GM19023 (cell line): ENCODE data around the gene B3GALT5.
"Not testable (repeated sequence)": the region's sequence is repeated elsewhere in the genome, so short reads cannot be mapped to it uniquely, and the experiment has no call there.

Experiments used
- ATAC-seq: cut with Tn5 transposase; IDR thresholded peaks from one replicate; pipeline ENCODE4 v1.9.1; 2021; ENCODE audit warnings: mild to moderate bottlenecking, moderate library complexity; ENCODE audit not compliant: unreplicated experiment

B3GALT5 gene

GRCh38 chr21:39612233-39613040, at the start of gene B3GALT5:
Gene B3GALT5, plus strand, starts transcription at chr21:39612940. Its CDS starts 47,620 bp downstream, at chr21:39660560.
- ATAC-seq: no peak

- ATAC-seq: no peak
Measured at GRCh38 chr21:39564200-39564599, 48.5 kb upstream of the B3GALT5 start.

GRCh38 chr21:39567180-39567972, 45.4 kb upstream of the B3GALT5 start:
- ATAC-seq: no peak

DNA sequence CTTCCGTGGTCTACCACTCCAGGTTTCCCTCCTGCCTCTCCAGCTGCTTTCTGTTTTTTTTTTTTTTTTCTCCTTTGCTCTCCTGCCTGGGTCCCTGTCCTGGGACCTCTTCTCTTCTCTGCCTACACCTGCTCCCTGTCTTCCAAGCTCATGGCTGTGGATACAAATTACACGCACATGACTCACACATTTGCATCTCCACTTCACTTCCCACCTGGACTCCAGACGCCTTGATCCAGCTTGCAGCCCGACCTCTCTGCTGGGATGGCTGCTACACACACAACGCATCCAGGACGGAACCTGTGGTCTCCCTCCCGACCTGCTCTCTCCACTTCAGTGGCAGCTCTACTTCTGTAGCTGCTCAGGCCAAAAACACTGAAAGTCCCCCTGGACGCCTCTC, 44.4 kb upstream of the B3GALT5 start:
- ATAC-seq: no peak

GRCh38 chr21:39575775-39576174, 37.0 kb upstream of the B3GALT5 start:
- ATAC-seq: no peak

GRCh38 chr21:39576518-39577128, 36.1 kb upstream of the B3GALT5 start:
- no peak for ATAC-seq

GRCh38 chr21:39579734-39580332, 32.9 kb upstream of the B3GALT5 start:
- ATAC-seq: no peak

DNA sequence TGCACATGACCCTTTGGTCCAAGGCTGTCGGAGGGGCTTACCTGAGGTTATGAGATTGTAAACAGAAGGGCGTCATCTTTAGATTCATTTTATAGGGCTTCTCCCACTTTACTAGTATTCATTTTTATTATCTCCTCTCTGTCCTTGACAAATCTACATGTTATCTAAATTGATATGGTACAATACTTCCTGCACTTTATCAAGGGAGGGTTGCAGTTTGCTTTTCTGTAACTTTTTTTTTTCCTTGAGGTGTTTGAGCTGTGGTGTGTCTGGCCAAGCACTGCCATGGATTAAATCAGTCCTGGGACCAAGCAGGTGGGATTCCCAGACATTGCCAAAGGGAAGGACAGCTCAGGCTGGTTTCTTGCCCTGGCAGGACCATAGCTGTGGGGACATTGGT, 32.0 kb upstream of the B3GALT5 start:
- ATAC-seq: no peak

DNA sequence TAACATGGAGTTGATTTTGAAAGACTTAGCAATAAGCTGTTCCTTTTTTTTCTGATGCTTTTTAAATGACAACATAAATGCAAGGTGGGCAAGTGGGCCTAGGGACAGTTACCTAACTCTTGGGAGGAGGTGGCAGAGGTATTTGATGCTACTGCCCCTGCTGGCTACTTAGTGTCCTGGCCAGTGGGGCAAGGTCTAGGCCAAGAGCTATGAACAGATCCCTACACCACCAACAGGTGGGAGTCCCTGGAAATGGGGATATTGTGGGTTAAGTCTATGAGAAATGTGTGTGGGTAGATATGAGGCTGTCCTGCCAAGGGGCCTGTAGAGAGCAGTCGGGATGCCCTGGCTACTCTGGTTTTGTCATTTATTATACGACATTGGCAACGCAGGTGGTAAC, 31.3 kb upstream of the B3GALT5 start:
- ATAC-seq: no peak

- ATAC-seq: no peak
Measured at GRCh38 chr21:39582749-39583148, 30.0 kb upstream of the B3GALT5 start.

- ATAC-seq: not testable (repeated sequence)
Measured at GRCh38 chr21:39583586-39583985, 29.2 kb upstream of the B3GALT5 start.

DNA sequence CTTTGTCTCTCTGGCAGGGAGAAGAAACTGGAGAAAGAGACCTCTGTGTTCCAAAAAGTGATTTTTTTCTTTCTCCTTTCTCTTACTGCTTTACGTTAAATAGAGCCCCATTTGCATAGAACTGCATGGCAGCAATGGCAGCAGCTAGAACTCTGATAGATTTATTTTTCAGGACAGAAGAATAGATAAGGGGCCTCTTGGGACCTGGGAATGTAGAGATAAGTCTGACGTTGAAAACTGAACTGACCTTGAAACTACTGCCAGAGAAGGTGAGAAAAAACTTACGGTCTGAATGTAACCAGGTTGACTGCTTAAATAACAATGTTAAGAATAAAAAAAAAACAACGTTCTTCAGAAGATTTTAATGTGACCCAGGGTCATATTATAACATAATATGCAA, 25.4 kb upstream of the B3GALT5 start:
- ATAC-seq: no peak

- ATAC-seq: no peak
Measured at GRCh38 chr21:39588884-39589283, 23.9 kb upstream of the B3GALT5 start.

- no peak for ATAC-seq
Measured at GRCh38 chr21:39593522-39593921, 19.2 kb upstream of the B3GALT5 start.

DNA sequence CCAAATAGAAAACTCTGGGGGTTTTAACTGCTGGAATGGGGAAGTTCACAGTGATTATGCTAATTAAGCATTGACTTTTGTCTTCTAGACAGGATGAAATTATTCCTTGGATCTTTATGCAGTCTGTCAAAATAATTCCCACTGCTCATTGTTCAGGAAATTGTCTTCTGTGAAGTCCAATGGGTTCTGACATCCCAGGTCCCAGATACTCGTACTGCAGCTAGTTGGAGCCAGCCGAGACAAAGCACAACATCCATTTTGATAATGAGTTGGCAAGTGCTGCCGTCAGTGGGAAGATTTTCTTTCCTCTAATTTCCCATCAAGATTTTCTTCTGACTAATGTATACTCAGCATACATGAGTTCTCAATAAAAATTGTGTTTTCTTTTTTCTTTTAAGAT, 17.3 kb upstream of the B3GALT5 start:
- no peak for ATAC-seq

- ATAC-seq: no peak
Measured at GRCh38 chr21:39597595-39597994, 15.1 kb upstream of the B3GALT5 start.

DNA sequence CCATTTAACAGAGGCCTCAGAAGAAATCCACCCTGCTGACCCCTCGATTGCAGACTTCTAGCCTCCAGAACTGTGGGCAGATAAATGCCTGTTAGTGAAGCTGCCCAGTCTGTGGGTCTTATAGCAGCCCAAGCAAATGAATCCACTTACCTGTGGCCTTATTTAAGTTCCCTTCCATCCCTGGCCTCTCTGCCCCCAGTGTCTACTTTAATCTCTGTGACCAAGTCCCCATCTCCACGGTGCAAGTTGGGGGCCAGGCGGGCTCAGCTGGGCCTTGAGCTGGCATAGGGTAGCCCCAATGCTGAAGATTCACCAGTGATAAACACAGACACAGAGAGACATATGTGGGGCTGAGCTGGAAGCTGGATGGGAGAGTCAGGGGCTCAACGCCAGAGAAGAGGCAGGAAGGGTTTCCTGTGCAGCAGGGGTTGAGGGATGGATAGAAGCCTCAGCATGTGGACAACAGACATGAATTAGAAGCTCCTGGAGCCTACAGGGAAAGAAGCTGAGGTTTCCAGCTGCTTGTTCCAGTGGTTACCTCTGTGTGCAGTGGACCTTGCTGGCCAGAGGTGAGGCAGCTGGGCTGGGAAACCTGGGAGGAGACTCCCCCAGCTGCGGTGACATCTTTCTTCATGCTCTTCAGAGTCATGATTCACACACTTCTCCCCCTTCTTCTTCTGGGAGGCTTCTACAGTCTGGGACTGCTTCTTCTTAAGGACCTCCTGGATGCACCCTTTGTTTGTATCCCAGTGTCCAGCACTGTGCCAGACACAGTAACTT, 13.4 kb upstream of the B3GALT5 start:
- ATAC-seq: no peak

DNA sequence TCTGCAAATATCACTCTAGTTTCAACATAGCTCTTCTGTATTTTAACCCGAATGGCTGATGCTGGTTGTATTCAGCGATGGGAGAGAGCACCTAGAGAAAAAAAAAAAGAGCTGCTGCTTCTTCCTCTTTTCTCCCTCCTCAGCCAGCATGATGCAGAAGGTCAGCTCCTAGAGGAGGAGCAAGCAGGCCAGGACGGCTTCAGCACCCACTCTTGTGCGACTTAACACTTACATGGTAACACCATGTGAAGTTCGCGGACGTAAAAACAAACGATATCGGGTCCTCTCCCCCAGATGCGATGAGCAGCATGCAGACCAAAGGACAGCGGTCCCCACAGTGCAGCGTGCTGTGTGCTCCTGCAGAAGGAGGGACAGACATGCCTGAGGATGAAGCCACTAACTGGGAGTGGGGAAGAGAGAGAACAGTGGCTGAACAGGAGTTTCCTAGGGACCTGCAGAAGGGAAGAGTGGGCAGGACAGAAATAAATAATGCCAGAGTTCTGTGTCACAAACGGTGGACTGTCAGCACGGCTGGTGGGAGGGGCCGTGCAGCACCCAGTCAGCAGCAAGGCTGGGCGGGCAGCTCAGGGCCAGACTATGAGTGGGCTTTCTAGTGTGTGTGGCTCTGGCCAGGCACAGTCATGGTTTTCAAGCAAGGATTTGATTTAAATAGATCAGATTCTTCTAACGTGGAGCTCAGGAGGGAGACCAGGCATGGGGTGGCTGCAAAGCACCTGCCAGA, 11.4 kb upstream of the B3GALT5 start:
- ATAC-seq: no peak

GRCh38 chr21:39602076-39602689, 10.6 kb upstream of the B3GALT5 start:
- no peak for ATAC-seq
